ENCODE data around the gene UBASH3A.

The UBASH3A gene

GRCh38 chr21:42403611-42404231 lies at the start of gene UBASH3A:
TSS of gene UBASH3A (plus strand) at chr21:42403902. CDS start at chr21:42403946, 44 bp downstream.
- DNase-seq = no peak

- no peak for DNase-seq
These were observed 47.7 kb upstream of the UBASH3A start for GRCh38 chr21:42356046-42356445.

GRCh38 chr21:42356650-42357049 lies 47.1 kb upstream of the UBASH3A start:
- no peak for DNase-seq

- no peak for DNase-seq
These were observed 46.4 kb upstream of the UBASH3A start for GRCh38 chr21:42357307-42357706.

GRCh38 chr21:42358261-42358660 lies 45.4 kb upstream of the UBASH3A start:
- DNase-seq = no peak

DNA sequence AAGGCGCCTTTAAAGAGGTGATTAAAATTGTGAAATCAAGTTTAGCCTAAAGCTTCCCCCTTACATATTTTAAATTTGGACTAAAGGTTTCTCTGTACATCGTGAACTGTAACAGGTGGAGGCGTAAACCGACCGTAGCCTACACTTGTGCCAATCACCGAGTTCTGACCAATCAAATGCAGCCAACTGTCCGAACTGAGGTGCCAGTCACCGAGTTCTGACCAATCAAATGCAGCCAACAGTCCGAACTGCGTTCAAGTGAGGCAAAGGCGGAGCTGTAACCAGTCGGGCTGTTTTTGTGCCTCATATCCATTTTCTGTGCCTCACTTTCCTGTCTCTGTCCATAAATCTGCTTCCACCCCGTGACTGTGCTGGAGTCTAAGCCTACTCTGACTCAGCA lies 44.8 kb upstream of the UBASH3A start:
- no peak for DNase-seq

DNA sequence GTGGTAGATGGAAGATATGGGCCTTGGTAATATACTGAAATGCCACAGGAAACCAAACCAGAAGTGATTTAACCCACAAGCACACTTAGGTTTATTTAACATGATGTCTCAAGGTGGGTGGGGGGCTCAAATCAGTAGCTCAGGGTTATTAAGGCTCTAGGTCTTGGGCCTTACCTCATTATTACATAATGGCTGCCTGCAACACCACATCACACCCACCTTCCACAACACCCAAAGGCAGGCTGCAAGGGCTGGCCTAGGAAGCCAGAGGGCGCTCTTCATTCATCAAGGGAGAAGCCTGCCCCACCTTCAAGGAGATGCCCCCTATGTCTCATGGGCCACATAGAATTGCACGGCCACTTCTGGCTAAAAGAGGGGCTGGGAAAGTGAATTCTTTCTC lies 43.4 kb upstream of the UBASH3A start:
- DNase-seq = peak; percentile 28

DNA sequence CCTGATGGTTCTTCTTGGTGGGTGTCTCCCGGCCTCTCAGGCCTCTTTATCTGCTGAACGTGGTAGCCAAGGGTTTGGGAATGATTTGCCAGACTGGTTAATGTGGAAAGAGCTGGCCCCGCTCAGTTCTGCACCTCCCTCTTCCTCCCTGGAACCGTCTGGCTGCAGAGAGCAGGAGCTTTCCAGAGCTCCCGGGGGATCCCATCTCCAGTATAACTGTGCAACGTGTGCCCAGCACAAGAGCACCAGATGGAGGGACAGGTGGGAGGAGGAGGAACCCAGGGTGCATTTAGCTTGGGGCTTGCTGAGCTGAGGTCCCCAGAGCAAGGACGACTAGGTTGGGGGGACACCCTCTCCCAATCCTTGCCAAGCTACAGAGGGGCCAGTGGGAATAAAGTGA lies 42.4 kb upstream of the UBASH3A start:
- DNase-seq = peak; percentile 77

GRCh38 chr21:42362198-42362597 lies 41.5 kb upstream of the UBASH3A start:
- DNase-seq = no peak

DNA sequence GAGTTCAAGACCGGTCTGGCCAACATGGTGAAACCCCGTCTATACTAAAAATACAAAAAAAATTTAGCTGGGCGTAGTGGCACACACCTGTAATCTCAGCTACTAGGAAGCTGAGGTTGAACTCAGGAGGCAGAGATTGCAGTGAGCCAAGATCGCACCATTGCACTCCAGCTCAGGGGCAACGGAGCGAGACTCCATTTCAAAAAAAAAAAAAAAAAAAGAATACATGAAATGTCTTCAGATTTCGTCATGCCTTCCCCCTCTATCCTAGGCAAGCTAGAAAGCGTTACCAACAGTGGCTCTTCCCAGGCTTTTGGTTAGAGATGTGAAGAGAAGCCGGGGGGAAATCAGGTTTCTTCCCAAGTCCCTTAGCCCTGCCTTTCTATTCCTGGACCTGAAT lies 41.0 kb upstream of the UBASH3A start:
- no peak for DNase-seq

- no peak for DNase-seq
These were observed 40.4 kb upstream of the UBASH3A start for GRCh38 chr21:42363312-42363711.

DNA sequence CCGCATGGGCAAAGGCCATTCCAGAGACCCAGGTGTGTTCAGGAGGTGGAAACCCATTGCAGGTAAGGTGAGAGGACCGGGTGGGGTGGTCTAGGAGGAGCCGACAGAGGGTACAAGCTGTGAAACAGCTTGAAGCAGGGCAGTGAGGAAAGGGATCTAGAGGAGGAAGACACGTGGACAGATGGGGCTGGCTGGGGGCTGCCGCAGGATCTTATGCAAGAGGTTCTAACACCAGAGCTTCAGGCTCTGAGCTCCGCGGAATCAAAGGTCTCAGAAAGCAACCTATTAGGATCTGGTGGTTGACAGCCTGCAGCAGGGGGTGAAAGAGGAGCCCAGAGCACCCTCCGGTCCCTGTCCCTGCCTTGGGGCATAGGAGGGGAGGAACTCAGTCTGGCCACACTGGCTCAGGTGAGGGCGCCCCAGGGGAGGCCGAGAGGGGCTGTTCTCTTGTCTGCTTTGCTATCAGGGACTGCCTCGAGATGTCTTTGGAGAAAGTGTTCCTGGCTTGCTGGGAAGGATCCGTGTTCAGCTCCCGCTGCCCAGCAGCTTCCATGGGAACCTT lies 39.3 kb upstream of the UBASH3A start:
- no peak for DNase-seq

DNA sequence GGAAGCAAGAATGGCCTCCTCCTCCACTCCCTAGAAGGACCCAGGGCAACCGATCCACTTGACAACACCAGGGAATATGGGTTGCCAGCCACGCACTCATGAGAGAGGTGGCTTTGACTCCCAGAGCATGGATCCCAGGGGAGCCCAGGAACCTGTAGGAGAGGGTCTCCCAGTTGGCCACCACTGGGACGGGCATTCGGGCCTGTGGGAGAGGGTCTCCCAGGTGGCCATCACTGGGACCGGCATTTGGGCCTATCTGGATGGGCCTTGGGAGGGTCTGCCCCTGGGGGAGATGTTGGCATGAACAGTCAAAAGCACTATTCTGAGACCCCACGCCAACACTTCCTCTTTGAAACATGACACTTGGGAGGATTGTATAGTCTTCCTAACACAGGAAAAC lies 37.9 kb upstream of the UBASH3A start:
- DNase-seq = no peak

- DNase-seq = no peak
These were observed 37.3 kb upstream of the UBASH3A start, which contains the start of gene TFF1 for GRCh38 chr21:42366292-42367010. TSS of gene TFF1 (minus strand) at chr21:42366535. CDS start at chr21:42366495, 40 bp downstream.

DNA sequence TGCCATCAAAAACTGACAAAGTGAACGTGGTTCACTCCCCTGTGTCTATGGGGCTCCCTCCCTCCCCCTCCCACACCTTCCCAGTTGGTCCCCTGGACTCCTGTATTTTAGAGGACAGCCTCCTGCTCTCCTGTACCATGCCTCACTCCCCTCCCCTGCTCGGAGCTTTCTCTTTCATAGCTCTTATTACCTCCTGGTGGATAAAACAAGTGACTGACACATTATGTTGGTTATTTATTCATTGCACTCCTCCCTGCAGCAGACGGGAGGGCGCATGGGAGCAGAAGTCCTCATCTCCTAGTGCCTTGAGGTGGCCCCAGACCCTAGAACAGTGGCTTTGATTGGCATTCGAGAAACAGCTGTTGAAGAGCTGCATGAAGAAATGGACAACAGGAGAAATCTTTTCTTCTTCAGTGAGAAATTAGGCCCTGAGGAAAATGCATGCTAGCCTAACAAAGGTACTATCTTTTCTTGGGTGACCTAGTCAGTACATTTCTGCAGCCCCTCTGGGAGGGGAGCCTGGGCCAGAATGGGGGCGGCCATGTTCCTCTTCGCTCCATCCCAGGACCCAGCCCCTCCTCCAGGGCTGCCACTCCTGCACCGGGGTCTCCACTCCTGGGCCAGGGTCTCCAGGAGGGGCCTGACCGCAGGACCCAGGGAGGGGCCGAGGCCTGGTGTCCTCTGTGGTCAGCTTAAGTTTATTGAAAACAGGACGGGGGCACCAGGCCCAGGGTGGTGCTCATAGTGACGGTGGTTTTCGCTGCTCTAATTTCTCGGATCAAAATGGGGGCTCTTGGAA lies 36.1 kb upstream of the UBASH3A start:
- peak; percentile 35 for DNase-seq

GRCh38 chr21:42369821-42370220 lies 33.9 kb upstream of the UBASH3A start:
- DNase-seq = no peak

DNA sequence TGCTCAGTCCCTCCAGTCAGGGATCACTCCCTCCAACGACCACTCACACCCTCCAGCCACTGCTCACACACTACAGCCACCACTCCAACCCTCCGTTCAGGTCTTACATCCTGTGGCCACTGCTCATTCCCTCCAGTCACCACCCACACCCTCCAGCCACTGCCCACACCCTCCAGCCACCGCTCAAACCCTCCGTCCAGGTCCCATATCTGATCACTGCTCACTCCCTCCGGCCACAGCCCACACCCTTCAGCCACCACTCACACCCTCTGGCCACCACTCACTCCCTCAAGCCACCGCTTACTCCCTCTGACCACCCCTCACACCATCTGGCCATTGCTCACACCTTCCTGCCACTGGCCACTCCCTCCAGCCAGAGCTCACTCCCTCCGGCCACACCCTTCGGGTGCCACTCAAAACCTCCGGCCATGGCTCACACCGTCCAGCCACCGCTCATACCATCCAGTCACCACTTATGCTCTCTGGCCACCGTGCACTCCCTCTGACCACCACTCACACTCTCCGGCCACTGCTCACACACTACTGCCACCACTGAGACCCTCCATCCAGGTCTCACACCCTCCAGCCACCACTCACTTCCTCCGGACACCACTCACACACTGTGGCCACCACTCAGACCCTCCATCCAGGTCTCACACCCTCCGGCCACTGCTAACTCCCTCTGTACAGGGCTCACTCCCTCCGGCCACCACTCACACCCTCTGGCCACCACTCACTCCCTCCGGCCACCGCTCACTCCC lies 32.6 kb upstream of the UBASH3A start:
- no peak for DNase-seq

GRCh38 chr21:42373196-42373907 lies 30.4 kb upstream of the UBASH3A start:
- DNase-seq = no peak

GRCh38 chr21:42373908-42374455 lies 29.7 kb upstream of the UBASH3A start:
- no peak for DNase-seq

DNA sequence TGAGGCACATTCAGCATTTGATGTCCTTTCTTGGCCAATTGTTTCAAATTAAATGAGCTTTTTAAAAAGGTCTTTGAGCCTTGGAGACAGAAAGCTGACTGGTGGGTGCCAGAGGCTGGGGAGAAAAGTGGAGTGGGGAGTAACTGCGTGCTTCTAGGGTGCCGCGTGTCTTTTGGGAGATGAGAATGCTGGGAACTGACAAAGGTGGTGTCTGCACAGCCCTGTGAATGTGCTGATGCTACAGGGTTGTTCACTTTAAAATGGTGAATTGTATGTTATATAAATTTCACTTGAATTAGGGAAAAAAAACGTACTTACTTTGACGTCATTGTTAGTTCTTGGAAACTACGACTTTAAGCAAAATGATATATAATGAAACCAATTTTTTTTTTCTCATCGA lies 29.2 kb upstream of the UBASH3A start:
- no peak for DNase-seq

DNA sequence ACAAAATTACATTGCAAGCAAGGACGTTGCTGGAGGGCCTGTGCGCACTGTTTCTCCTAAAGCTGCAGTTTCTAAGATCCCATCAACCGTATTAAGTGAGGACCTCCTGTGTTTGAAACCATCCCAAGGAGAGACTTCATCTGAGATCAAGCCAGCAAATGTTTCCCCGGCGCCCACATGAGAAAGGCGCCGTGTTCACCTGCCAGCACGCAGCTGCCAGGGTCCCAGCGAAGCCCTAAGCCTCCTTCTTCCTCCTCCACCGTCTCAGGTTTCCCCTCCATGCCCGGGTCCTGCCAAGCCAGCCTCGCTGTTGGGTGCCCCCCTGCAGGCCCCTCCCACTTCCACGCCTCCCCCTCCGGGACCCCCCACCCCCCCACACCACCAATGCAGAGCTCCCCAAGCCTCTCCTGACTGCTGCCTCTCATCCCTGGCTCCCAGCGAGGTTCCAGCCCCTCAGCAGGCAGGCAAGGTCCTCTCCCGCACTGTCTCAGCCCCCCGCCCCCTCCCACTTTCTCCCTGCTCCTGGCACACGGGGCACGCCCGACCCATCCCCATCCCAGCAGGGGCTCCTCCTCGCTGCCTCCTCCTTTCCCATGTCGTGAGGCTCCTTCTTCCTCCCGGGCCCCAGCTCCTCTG lies 28.7 kb upstream of the UBASH3A start:
- no peak for DNase-seq

All from NCI-H69 (cell line).